Measurements from ENCODE around the gene ASTN2. TPM values are rescaled to one million over a fixed set of nuclear protein-coding genes. Genes with fewer than 3 reads are reported as not detected.

The ASTN2 gene
- total RNA-seq, 2 experiments from 2014 or later: 1.7 to 4.2 TPM

DNA sequence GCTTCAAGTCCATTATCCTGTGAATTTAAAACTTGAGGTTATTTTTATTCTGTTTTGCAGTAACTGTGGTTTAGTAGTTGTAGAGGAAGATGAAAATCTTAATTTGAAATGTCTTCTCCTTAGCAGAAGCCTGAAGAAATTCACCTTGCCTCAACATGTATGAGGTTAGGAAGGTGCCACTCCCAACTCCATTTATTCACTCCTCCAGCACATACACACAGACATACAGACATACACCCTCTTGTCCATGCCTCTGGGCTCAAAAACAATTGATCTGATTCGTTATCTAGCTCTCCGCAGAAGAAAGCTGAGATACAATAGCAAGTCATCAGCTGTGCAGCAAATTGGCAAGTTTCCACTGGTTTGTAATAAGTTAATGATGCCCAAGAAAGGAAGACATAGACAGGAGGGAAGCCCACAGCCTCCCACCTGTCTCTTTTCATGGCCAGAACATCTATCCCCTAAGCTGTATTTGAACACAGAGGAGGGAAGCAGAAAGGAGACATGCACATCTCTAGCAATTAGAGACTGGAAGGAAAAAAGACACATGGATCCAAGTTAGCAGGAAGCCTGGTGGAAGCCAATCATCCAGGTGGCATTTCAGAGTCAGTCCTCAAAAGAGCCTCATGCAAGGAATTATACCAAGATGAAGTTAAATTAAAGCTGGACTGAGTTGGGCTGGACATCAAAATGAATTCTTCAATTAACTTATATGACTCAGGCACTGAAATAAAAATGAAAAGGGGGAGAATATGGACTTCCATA is 257.9 kb downstream of the ASTN2 start:
- no peak for DNase-seq (ENCODE audit: low spot score)
- Histone ChIP-seq H3K79me2 (ENCODE audit: insufficient read depth, low read depth, low read length) (no peaks in the 10 kb centered on the region), H3K9me2 (ENCODE audit: insufficient read depth, low read length) (no peaks in the 10 kb centered on the region), H3K4me1 (ENCODE audit: insufficient read depth, low read length, poor library complexity, severe bottlenecking) (no peaks in the 10 kb centered on the region), H3K4me2 (ENCODE audit: low read length) (no peak overlapping the region), H4K20me1 (ENCODE audit: insufficient read depth, low read length) (no peaks in the 10 kb centered on the region), H3K36me3 (ENCODE audit: insufficient read depth, low read length) (no peaks in the 10 kb centered on the region), H3K9me3 (ENCODE audit: low read length) (no peaks in the 10 kb centered on the region), H3K27ac (ENCODE audit: low read depth, low read length, poor library complexity, severe bottlenecking) (no peak overlapping the region), H2AFZ (ENCODE audit: low read length) (no peak overlapping the region), H3K4me3 (ENCODE audit: low read depth, low read length, poor library complexity, severe bottlenecking) (no peak overlapping the region)
- ChIA-PET POLR2A (no interaction called here), CTCF (ENCODE audit: unreplicated experiment) (no interaction called here)
- intact Hi-C loops (cut with micrococcal nuclease; ENCODE audit: unreplicated experiment): no loop called here
- TF ChIP-seq, protein P1, sequence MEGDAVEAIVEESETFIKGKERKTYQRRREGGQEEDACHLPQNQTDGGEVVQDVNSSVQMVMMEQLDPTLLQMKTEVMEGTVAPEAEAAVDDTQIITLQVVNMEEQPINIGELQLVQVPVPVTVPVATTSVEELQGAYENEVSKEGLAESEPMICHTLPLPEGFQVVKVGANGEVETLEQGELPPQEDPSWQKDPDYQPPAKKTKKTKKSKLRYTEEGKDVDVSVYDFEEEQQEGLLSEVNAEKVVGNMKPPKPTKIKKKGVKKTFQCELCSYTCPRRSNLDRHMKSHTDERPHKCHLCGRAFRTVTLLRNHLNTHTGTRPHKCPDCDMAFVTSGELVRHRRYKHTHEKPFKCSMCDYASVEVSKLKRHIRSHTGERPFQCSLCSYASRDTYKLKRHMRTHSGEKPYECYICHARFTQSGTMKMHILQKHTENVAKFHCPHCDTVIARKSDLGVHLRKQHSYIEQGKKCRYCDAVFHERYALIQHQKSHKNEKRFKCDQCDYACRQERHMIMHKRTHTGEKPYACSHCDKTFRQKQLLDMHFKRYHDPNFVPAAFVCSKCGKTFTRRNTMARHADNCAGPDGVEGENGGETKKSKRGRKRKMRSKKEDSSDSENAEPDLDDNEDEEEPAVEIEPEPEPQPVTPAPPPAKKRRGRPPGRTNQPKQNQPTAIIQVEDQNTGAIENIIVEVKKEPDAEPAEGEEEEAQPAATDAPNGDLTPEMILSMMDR (conservative IDR thresholded peaks at IDR 0.05; ENCODE audit: low read length): no peak
- no peak for TF ChIP-seq EZH2phosphoT487 (IDR thresholded peaks at IDR 0.05; ENCODE audit: borderline replicate concordance, low read depth, low read length)
- no TSS peak for BruUV-seq (replicated peaks)

DNA sequence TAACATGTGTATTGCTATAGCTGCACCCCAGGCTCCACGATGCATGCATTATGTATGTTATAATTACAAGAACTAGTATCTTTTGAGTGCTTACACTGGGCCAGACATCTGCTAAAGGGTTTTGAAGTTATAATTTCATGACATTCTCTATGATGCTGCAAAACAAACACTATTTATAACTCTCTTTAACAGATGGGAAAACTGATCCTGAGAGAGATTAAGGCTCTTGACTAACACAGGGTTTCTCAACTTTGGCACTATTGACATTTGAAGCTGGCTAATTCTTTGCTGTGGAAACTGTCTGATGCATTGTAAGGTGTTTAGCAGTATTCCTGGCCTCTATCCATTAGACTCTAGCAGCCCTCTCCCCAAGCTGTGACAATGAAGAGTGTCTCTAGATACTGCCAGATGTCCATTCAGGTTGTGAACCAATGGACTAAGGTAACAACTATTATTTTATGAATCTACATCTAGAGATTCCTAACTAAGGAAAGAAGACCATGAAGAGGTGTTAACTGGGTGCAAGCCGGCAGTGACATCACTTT is 258.6 kb downstream of the ASTN2 start:
- intact Hi-C loops (cut with micrococcal nuclease; ENCODE audit: unreplicated experiment): no loop called here
- TF ChIP-seq, protein P1 (conservative IDR thresholded peaks at IDR 0.05; ENCODE audit: low read length): no peak
- TF ChIP-seq EZH2phosphoT487 (IDR thresholded peaks at IDR 0.05; ENCODE audit: borderline replicate concordance, low read depth, low read length): no peak
- H3K4me1 ChIP-seq (ENCODE audit: insufficient read depth, low read length, poor library complexity, severe bottlenecking): no peaks in the 10 kb centered on the region

DNA sequence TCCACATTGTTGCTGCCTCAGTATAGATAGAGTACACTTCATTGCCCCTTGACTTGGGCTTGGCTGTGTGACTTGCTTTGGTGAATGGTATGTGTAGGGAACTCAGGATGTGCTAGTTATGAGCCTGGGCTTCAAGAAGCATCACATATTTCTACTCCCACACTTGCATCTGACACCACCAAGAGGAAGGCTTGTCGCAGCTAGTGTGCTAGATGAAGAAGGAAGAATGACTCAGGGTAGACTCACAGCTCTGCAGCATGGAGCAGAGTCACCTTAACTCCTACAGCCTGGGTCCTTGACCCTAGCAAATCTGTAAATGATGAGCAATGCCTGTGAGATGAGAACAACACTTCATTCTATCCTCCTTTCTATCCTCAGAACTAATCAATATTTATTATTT is 261.8 kb downstream of the ASTN2 start:
- intact Hi-C loops (cut with micrococcal nuclease; ENCODE audit: unreplicated experiment): no loop called here
- TF ChIP-seq, protein P1 (conservative IDR thresholded peaks at IDR 0.05; ENCODE audit: low read length): no peak
- no peak for TF ChIP-seq EZH2phosphoT487 (IDR thresholded peaks at IDR 0.05; ENCODE audit: borderline replicate concordance, low read depth, low read length)

More for the DNA sequence above, 258.6 kb downstream of the ASTN2 start:
- Histone ChIP-seq H3K36me3 (ENCODE audit: insufficient read depth, low read length) (no peaks in the 10 kb centered on the region), H3K4me3 (ENCODE audit: low read depth, low read length, poor library complexity, severe bottlenecking) (no peak overlapping the region), H2AFZ (ENCODE audit: low read length) (no peak overlapping the region), H3K9me3 (ENCODE audit: low read length) (no peaks in the 10 kb centered on the region), H3K4me2 (ENCODE audit: low read length) (no peak overlapping the region), H3K9me2 (ENCODE audit: insufficient read depth, low read length) (no peaks in the 10 kb centered on the region), H3K79me2 (ENCODE audit: insufficient read depth, low read depth, low read length) (no peaks in the 10 kb centered on the region), H4K20me1 (ENCODE audit: insufficient read depth, low read length) (no peaks in the 10 kb centered on the region), H3K27ac (ENCODE audit: low read depth, low read length, poor library complexity, severe bottlenecking) (no peak overlapping the region)
- no peak for DNase-seq (ENCODE audit: low spot score)
- CTCF ChIA-PET (ENCODE audit: unreplicated experiment): no interaction called here
- POLR2A ChIA-PET: interaction anchor here (1.4 kb wide), 1 partner anchor 10 kb away, joined by 5 read pairs; no protein-coding TSS in a partner anchor
- no TSS peak for BruUV-seq (replicated peaks)

More for the DNA sequence above, 261.8 kb downstream of the ASTN2 start:
- Histone ChIP-seq H3K27ac (ENCODE audit: low read depth, low read length, poor library complexity, severe bottlenecking) (no peak overlapping the region), H3K36me3 (ENCODE audit: insufficient read depth, low read length) (no peaks in the 10 kb centered on the region), H3K79me2 (ENCODE audit: insufficient read depth, low read depth, low read length) (no peaks in the 10 kb centered on the region), H4K20me1 (ENCODE audit: insufficient read depth, low read length) (no peaks in the 10 kb centered on the region), H3K9me3 (ENCODE audit: low read length) (no peaks in the 10 kb centered on the region), H3K4me1 (ENCODE audit: insufficient read depth, low read length, poor library complexity, severe bottlenecking) (no peaks in the 10 kb centered on the region), H3K4me3 (ENCODE audit: low read depth, low read length, poor library complexity, severe bottlenecking) (no peak overlapping the region), H2AFZ (ENCODE audit: low read length) (no peak overlapping the region), H3K4me2 (ENCODE audit: low read length) (no peak overlapping the region), H3K9me2 (ENCODE audit: insufficient read depth, low read length) (no peaks in the 10 kb centered on the region)
- DNase-seq (ENCODE audit: low spot score): no peak
- BruUV-seq (replicated peaks): no TSS peak
- POLR2A ChIA-PET: interaction anchor here (0.6 kb wide), 1 partner anchor 17 kb away, joined by 3 read pairs; no protein-coding TSS in a partner anchor
- CTCF ChIA-PET (ENCODE audit: unreplicated experiment): no interaction called here
